HFFc6 (cell line): Measurements from ENCODE around the gene TBC1D1. TPM values are rescaled to one million over a fixed set of nuclear protein-coding genes. Genes with fewer than 3 reads are reported as not detected.
A peak's percentile ranks its signal among the peaks of the same experiment; 100 is the strongest.

Source experiments
- DNase-seq: peaks from one replicate; pipeline ENCODE4 v3.0.0-alpha.2; 2018
- H3K27ac Mint-ChIP-seq: 2 replicates; pipeline ENCODE4 v1.8.0; 2020; ENCODE audit warnings: mild to moderate bottlenecking, mixed read lengths
- H3K27me3 Mint-ChIP-seq: 2 replicates; pipeline ENCODE4 v1.8.0; 2021; ENCODE audit warnings: mild to moderate bottlenecking, moderate library complexity, mixed read lengths; ENCODE audit not compliant: insufficient read depth
- H3K36me3 Mint-ChIP-seq: 2 replicates; pipeline ENCODE4 v1.8.0; 2021; ENCODE audit warnings: low read depth, mixed read lengths
- H3K4me1 Mint-ChIP-seq: 2 replicates; pipeline ENCODE4 v1.8.0; 2020; ENCODE audit warnings: low read depth, mixed read lengths
- H3K4me3 Mint-ChIP-seq: 2 replicates; pipeline ENCODE4 v1.8.0; 2020; ENCODE audit warnings: mild to moderate bottlenecking, moderate library complexity, mixed read lengths
- H3K9me3 Mint-ChIP-seq: 2 replicates; pipeline ENCODE4 v1.8.0; 2020; ENCODE audit warnings: mild to moderate bottlenecking, mixed read lengths
- CTCF ChIP-seq: fragments of 200-600 bp; sonication (generic); IDR thresholded peaks from 2 replicates; pipeline ENCODE4 v1.5.0; 2021; ENCODE audit warnings: antibody characterized with exemption, mild to moderate bottlenecking
- total RNA-seq, 6 experiments: library from RNA; stranded (reverse); fragmentation: NEBNext Ultra II Directional; extraction: Animal tissue kit (Norgen Biotek cat#: 25700); gene quantifications; 2 replicates in 1 of 6; 3 replicates in 5 of 6; pipeline ENCODE4 v1.2.3, GENCODE V29; 2021

Gene TBC1D1
- total RNA-seq, 6 experiments from 2014 or later: 78.5 to 126 (median 112) TPM

- TF ChIP-seq CTCF: no peak
- Mint-ChIP-seq H3K4me1 (peaks cover 94% of the 10 kb centered on the region), H3K27me3 (peaks cover 1% of the 10 kb centered on the region; the same call in 1 of the 2 replicates), H3K36me3 (peaks cover 37% of the 10 kb centered on the region), H3K9me3 (no peaks in the 10 kb centered on the region), H3K4me3 (peak overlapping the region; percentile 62), H3K27ac (peak overlapping the region; percentile 92)
- peak; percentile 83 for DNase-seq
These were observed 187.9 kb downstream of the TBC1D1 start for GRCh38 chr4:38078590-38079421.

- Mint-ChIP-seq H3K36me3 (peaks cover 36% of the 10 kb centered on the region), H3K9me3 (no peaks in the 10 kb centered on the region), H3K27ac (peak overlapping the region; percentile 40; the same call in 1 of the 2 replicates), H3K4me3 (no peak overlapping the region), H3K27me3 (no peaks in the 10 kb centered on the region; the same call in 1 of the 2 replicates), H3K4me1 (peaks cover 88% of the 10 kb centered on the region)
- no peak for DNase-seq
- TF ChIP-seq CTCF: no peak
These were observed 189.4 kb downstream of the TBC1D1 start for GRCh38 chr4:38080061-38080974.

GRCh38 chr4:38082021-38082420 lies 191.1 kb downstream of the TBC1D1 start:
- Mint-ChIP-seq H3K27me3 (no peaks in the 10 kb centered on the region; the same call in 1 of the 2 replicates), H3K27ac (peak overlapping the region; percentile 99), H3K4me1 (peaks cover 81% of the 10 kb centered on the region), H3K4me3 (no peak overlapping the region; the same call in 1 of the 2 replicates), H3K36me3 (peaks cover 27% of the 10 kb centered on the region), H3K9me3 (no peaks in the 10 kb centered on the region)
- no peak for TF ChIP-seq CTCF
- no peak for DNase-seq

GRCh38 chr4:38082424-38083385 lies 191.8 kb downstream of the TBC1D1 start:
- Mint-ChIP-seq H3K9me3 (no peaks in the 10 kb centered on the region), H3K27ac (peak overlapping the region; percentile 99), H3K36me3 (peaks cover 25% of the 10 kb centered on the region), H3K4me1 (peaks cover 78% of the 10 kb centered on the region), H3K27me3 (no peaks in the 10 kb centered on the region; the same call in 1 of the 2 replicates), H3K4me3 (peak overlapping the region; percentile 75)
- DNase-seq: peak; percentile 78
- TF ChIP-seq CTCF: no peak
